ENCODE results near the gene GSE1. TPM values are rescaled to one million over a fixed set of nuclear protein-coding genes. Genes with fewer than 3 reads are reported as not detected.

GSE1 gene
- total RNA-seq, 4 donors from 2014 or later: 57.1 to 208 (median 90.5) TPM

- no peak for TF ChIP-seq CTCF (IDR thresholded peaks at IDR 0.05; ENCODE audit: low read depth)
Observed at GRCh38 chr16:85600530-85601271, 12.4 kb upstream of the GSE1 start.

GRCh38 chr16:85601272-85601639 is 11.9 kb upstream of the GSE1 start:
- no peak for TF ChIP-seq CTCF (IDR thresholded peaks at IDR 0.05; ENCODE audit: low read depth)

- no peak for TF ChIP-seq CTCF (IDR thresholded peaks at IDR 0.05; ENCODE audit: low read depth)
Observed at GRCh38 chr16:85601730-85602401, 11.3 kb upstream of the GSE1 start.

GRCh38 chr16:85602402-85603202 is 10.5 kb upstream of the GSE1 start:
- no peak for TF ChIP-seq CTCF (IDR thresholded peaks at IDR 0.05; ENCODE audit: low read depth)

GRCh38 chr16:85603203-85603755 is 9.8 kb upstream of the GSE1 start:
- TF ChIP-seq CTCF (IDR thresholded peaks at IDR 0.05; ENCODE audit: low read depth): no peak

GRCh38 chr16:85604145-85604705 is 8.9 kb upstream of the GSE1 start:
- no peak for TF ChIP-seq CTCF (IDR thresholded peaks at IDR 0.05; ENCODE audit: low read depth)

All from subcutaneous adipose tissue (tissue), 4 donors.